Cardiac ventricle fibroblast (primary cell): Measurements from ENCODE around the gene GCHFR. TPM values are rescaled to one million over a fixed set of nuclear protein-coding genes. Genes with fewer than 3 reads are reported as not detected.

Experiments
- total RNA-seq: library from RNA; depleted of rRNA; stranded (reverse); fragments of >200 nt; gene quantifications from 2 replicates; pipeline ENCODE4 v1.2.3, GENCODE V29; 2015

The GCHFR gene
- total RNA-seq = 5.8 and 10.8 TPM in 2 replicates

GRCh38 chr15:40763801-40764628, at the start of gene GCHFR:
Gene GCHFR (plus strand): TSS chr15:40764068. CDS start chr15:40764181, 113 bp downstream.

GRCh38 chr15:40754883-40755811, 8.7 kb upstream of the GCHFR start, which contains the start of gene RMDN3:
Gene RMDN3 (minus strand): TSS chr15:40755254. CDS start chr15:40754783, 471 bp downstream.

GRCh38 chr15:40769274-40770146, 5.6 kb downstream of the GCHFR start, which contains the start of gene C15orf62:
Gene C15orf62 (plus strand): TSS chr15:40769980. CDS start chr15:40770496, 516 bp downstream.

GRCh38 chr15:40807028-40807887, 43.4 kb downstream of the GCHFR start, which contains the start of the genes DNAJC17 and ZFYVE19:
Gene DNAJC17 (minus strand): TSS chr15:40807473. CDS start chr15:40807446, 27 bp downstream.
Gene ZFYVE19 (plus strand): TSS chr15:40807089. CDS start chr15:40807590, 501 bp downstream.

Other genes with a start within 250 kb of the GCHFR start
- 17.5 and 17.6 TPM in 2 replicates for gene CCDC32, start 199.0 kb upstream of the GCHFR start, total RNA-seq
- gene RPUSD2, start 194.8 kb upstream of the GCHFR start, total RNA-seq = 6.0 and 7.8 TPM in 2 replicates
- 1.1 and 1.2 TPM in 2 replicates for gene KNL1, start 169.8 kb upstream of the GCHFR start, total RNA-seq
- 1.7 and 2.7 TPM in 2 replicates for gene RAD51, start 68.9 kb upstream of the GCHFR start, total RNA-seq
- 20.5 and 20.9 TPM in 2 replicates for gene RMDN3, start 8.8 kb upstream of the GCHFR start, total RNA-seq
- gene C15orf62, start 5.9 kb downstream of the GCHFR start, total RNA-seq = 0.05 and 0.25 TPM in 2 replicates
- 11.4 and 19.2 TPM in 2 replicates for gene ZFYVE19, start 43.0 kb downstream of the GCHFR start, total RNA-seq
- gene DNAJC17, start 43.4 kb downstream of the GCHFR start, total RNA-seq = 17.0 and 43.3 TPM in 2 replicates
- gene PPP1R14D, start 64.6 kb downstream of the GCHFR start, total RNA-seq = not detected in 2 replicates
- gene SPINT1, start 80.0 kb downstream of the GCHFR start, total RNA-seq = 0.24 and 0.25 TPM in 2 replicates
- gene RHOV, start 110.2 kb downstream of the GCHFR start, total RNA-seq = not detected in 2 replicates
- gene VPS18, start 130.4 kb downstream of the GCHFR start, total RNA-seq = 23.6 and 23.9 TPM in 2 replicates
- gene DLL4, start 165.3 kb downstream of the GCHFR start, total RNA-seq = 3.1 and 3.3 TPM in 2 replicates
- gene CHAC1, start 189.4 kb downstream of the GCHFR start, total RNA-seq = 4.2 and 6.1 TPM in 2 replicates